ENCODE results near the gene ANO8.
"Not testable (repeated sequence)": the region's sequence is repeated elsewhere in the genome, so short reads cannot be mapped to it uniquely, and the experiment has no call there.

Gene ANO8
- total RNA-seq: 36.2 to 42.2 reads per million in 2 donors

GRCh38 chr19:17334414-17335409 lies at the start of gene ANO8:
Gene ANO8, minus strand, starts transcription at chr19:17334855. Its CDS starts 185 bp downstream, at chr19:17334670.
- peak; percentile 73 for DNase-seq

DNA sequence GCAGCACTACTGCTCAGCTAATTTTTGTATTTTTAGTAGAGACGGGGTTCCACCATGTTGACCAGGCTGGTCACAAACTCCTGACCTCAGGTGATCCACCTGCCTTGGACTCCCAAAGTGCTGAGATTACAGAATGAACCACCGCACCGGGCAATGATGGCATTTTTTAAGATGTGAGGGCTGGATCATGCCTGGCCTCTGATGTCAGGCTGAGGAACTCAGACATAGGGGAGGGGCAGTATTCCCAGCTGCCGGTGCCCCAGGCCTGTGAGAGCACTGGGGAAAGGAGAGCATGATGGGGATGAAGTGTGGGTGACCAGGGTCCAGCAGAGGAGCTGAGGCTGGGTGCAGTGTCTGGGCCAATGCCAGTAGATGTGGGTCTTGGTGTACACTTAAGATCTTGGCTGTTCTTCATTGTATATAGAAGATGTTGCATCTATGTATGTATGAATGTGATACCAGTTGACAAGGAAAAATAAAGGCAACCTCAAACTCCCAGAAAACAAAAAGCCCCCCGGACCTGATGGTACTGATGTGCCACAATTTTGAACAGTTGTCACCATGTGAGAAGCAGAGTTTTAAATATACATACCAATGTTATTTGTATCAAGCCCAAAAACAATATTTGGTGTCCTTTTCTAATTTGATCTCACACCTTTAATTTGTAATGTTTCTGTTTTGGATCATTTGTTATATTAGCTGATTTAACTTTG lies 45.9 kb upstream of the ANO8 start:
- no peak for DNase-seq

DNA sequence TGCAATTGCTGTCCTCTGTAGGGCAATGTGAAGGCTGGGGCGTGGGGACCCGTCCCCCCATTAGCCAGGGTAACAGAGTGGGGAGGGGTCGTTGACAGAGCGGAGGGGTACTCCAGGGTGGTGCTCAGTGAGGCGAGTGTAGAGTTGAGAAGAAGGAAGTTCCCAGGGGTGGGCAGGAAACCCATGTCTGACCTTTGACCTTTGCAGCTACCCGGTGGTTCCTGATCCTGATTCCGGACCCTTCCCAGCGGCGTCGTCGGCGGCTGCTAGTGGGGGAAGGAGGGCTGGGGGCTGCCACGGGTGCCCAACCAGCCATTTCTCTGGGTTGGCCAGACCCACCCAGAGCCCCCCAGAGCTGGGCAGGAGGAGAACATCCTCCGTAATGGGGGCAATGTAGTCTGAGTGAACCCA lies 44.6 kb upstream of the ANO8 start:
- DNase-seq: no peak

DNA sequence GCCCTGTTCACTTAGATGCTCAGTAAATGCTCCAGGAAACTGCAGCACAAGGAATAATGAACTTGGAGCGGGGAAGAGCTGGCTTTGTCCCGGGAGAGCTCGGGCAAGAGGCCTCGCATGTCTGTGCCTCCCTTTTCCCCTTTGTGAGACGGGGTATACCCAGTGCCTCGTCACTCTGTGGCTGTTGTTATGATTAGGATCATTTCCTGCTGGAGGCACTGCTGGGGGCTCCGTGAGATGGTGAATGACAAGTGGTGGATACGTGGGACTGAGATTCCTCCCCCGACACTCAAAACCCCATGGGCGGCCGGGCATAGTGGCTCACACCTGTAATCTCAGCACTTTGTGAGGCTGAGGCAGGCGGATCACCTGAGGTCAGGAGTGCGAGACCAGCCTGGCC lies 43.6 kb upstream of the ANO8 start:
- DNase-seq: no peak

DNA sequence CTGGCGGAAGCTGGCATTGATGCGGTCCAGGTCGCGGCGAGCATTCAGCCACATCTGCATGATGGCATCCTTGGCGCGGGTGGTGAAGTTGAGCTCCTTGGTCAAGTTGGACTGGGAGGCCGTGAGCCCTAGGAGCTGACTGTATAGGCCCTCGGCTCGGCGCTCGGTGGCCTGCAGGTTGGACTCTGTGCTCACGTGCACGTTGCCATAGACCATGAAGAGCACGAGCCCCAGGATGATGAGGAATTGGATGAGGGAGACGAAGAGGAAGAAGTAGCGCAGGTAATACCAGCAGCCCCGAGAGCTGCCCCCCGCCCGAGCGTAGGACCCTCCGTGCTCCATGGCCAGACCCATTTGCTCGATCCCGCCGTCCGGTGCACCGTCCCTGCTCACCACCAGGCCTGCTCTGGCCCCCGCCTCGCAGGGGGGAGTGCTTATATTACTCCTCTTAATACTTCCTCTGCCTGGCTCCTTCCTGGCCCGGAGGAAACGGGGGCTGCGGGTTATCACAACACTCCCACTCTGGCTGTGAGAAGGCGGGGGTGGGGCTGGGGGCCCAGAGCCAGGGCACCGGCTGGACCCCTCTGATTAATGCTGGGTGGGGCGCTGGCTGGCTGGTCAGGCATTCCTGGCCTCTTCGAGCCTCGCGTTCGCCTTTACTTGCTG lies 42.4 kb upstream of the ANO8 start, which contains the start of gene PLVAP:
PLVAP (minus strand) TSS at position 408 of the 666 bp plus-strand sequence; CDS start at position 354, 54 bp downstream.
- no peak for DNase-seq

GRCh38 chr19:17370026-17370587 lies 35.5 kb upstream of the ANO8 start:
- no peak for DNase-seq

- no peak for DNase-seq
Measured at GRCh38 chr19:17365361-17365760, 30.7 kb upstream of the ANO8 start.

- DNase-seq: not testable (repeated sequence)
Measured at GRCh38 chr19:17363852-17364605, 29.4 kb upstream of the ANO8 start.

DNA sequence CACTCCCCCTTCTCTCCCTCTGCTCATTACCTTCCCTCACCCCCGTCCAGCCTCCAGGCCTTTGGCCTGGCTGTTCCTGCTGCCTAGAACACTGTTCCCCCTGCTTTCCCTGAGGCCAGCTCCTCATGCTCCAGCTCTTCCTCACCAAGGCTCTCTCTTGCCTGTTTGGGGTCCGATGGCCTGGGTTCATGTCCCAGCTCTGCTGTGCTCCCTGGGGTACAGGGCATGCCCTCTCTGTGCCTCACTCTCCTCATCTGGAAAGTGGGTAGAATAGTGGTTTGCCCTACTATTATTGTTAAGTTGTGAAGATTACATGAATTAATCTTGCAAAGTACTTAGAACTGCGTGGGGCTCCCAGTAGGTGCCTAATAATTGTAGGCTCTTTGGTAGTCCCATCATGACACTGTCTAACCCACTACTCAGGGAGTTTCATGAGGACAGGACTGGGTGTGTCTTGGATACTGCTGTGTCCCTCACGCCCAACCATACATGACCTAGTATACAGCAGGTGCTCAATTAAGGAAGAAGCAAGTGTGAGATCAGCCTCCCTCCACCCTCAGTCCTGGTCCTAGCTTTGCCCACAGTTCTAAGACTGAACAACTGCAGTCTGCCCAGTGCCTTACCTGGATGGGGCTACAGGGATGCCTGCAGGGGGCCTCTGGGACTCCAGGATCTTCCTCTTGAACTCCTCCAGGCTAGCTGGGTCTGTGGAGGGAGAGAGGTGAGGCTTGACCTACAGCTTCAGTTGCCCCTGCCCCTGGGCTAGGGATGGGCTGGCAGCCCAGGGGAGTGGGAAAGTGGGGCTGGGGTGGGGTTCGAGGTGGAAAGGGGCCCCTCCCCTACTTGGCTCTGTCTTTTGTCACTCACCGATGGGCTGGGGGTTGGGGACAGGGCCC lies 25.5 kb upstream of the ANO8 start:
- DNase-seq: no peak

- no peak for DNase-seq
Measured at GRCh38 chr19:17358395-17358794, 23.7 kb upstream of the ANO8 start.

GRCh38 chr19:17357724-17358123 lies 23.1 kb upstream of the ANO8 start:
- DNase-seq: no peak

GRCh38 chr19:17357078-17357666 lies 22.5 kb upstream of the ANO8 start:
- no peak for DNase-seq

DNA sequence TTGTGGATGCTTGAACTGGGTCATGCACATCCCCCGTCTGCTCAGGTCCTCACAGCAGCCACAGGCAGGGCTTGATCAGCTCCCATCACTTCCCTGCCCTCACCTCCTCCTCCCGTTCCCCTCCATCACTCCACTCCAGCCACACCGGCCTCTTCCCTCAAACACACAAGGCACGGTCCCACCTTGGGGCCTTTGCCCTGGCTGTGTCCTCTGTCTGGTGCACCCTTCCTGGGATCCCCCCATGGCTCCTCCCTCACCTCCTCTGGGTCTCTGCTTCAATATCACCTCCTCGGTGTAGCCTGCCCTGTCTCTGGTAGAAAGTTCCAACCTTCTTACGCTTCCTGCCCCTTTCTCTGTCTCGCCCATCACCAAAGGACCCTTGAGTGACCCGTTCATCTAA lies 18.7 kb upstream of the ANO8 start:
- DNase-seq: no peak

DNA sequence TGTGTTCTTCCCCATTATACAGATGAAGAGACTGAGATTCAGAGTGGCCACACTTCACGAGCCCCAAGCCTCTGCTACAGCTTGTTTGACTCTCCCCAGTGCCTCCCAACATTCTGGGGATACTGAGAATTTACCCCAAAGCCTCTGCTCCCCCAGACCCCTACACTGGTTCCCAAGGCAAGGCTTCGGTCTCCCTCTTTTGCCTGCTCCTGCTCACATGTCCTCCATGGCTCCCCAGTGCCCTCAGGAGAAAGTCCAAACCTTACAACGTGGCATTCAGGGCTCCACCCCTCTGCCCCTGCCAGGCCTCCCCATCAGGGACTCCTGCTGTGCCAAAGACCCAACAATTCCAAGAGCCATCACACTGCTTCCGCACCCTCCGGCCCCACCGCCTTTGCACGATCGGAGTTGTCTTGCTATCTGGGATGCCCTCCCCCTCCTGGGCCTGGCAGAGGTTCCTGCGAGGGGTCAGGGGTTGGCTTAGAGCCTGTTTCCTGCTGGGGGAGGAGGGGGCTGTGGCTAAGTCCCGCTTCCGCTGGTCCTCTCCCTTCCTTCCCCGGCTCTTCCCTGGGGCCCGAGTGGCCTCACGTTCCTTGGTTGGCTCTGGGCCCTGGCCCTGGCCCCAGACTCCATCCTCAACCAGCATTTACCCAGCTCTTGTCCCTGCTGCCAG lies 18.1 kb upstream of the ANO8 start:
- DNase-seq: no peak

GRCh38 chr19:17351815-17352435 lies 17.3 kb upstream of the ANO8 start:
- DNase-seq: no peak

GRCh38 chr19:17348700-17349099 lies 14.0 kb upstream of the ANO8 start:
- DNase-seq: no peak

GRCh38 chr19:17347877-17348276 lies 13.2 kb upstream of the ANO8 start:
- no peak for DNase-seq

DNA sequence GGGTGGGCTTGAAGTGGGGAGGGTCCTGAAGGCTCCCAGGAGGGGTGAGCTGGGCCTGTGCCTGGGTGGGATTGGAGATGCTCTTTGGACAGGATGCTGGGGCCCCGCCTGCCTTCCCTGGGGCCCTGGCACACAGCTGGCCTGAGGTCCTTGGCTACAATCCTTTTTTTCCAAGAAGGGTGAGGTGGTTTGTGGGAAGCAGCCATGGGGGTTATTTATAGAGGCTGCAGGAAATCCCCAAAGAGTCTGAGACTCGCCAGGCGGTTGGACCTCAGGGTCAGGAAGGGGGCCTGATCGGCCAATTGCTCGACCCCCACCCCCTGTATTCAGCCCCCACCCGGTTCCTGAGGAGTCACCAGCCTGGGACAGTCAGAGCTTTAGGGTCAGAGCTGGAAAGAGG lies 12.7 kb upstream of the ANO8 start:
- DNase-seq: no peak

- DNase-seq: no peak
Measured at GRCh38 chr19:17346109-17346671, 11.5 kb upstream of the ANO8 start.
